Lower leg skin (tissue), 3 donors: Measurements from ENCODE around the gene CA9.

ENCODE experiments used
- CTCF ChIP-seq, 3 donors: fragments of 450-650 bp; IDR thresholded peaks; one replicate each; pipeline ENCODE4 v1.5.1; 2016; ENCODE audit warnings: antibody characterized with exemption in 3 of 3, mild to moderate bottlenecking in 3 of 3, moderate library complexity in 2 of 3
- POLR2A ChIP-seq, 2 donors: fragments of 450-650 bp; IDR thresholded peaks; one replicate each; pipeline ENCODE4 v1.6.1; 2016 to 2017; ENCODE audit warnings: antibody characterized with exemption in 2 of 2, mild to moderate bottlenecking in 1 of 2, moderate library complexity in 1 of 2

- TF ChIP-seq CTCF (IDR thresholded peaks at IDR 0.05) (no peak), POLR2A (IDR thresholded peaks at IDR 0.05) (no peak)
Observed at GRCh38 chr9:35649431-35650340, 24.0 kb upstream of the CA9 start.
